ENCODE data around the gene C19orf25.
"Not testable (repeated sequence)": the region's sequence is repeated elsewhere in the genome, so short reads cannot be mapped to it uniquely, and the experiment has no call there.

The C19orf25 gene

DNA sequence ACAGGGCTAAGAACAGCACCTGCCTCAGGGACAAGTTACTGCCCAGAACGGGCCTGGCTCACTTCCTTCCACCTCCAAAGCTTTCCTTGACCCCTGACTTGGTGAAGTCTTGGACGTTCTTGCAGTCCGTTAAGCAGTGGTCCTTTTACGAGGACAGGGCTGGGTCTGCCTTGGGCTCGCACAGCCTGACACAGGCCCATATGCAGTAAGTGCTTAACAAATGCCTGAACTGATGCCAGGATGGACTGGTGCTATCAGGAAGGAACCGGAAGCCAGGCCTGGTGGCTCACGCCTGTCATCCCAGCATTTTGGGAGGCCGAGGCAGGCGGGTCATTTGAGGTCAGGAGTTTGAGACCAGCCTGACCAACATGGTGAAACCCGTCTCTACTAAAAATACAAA is 43.0 kb upstream of the C19orf25 start:
- H3K36me3 ChIP-seq (ENCODE audit: control insufficient read depth, insufficient read depth, low read length) = no peaks in the 10 kb centered on the region
- H3K4me1 ChIP-seq (ENCODE audit: control insufficient read depth, insufficient read depth, low read length, poor library complexity, severe bottlenecking) = no peaks in the 10 kb centered on the region
- H3K9me3 ChIP-seq (ENCODE audit: control insufficient read depth, low read length) = no peaks in the 10 kb centered on the region
- DNase-seq = no peak
- no peak overlapping the region for H3K27ac ChIP-seq (ENCODE audit: insufficient read depth, low read length, poor library complexity, severe bottlenecking)
- H3K4me3 ChIP-seq (ENCODE audit: insufficient read depth, low read depth, low read length, poor library complexity, severe bottlenecking) = no peak overlapping the region
- peaks cover 18% of the 10 kb centered on the region for H3K27me3 ChIP-seq (replicated peaks; ENCODE audit: control insufficient read depth, insufficient read depth, low read length, poor library complexity, severe bottlenecking)

DNA sequence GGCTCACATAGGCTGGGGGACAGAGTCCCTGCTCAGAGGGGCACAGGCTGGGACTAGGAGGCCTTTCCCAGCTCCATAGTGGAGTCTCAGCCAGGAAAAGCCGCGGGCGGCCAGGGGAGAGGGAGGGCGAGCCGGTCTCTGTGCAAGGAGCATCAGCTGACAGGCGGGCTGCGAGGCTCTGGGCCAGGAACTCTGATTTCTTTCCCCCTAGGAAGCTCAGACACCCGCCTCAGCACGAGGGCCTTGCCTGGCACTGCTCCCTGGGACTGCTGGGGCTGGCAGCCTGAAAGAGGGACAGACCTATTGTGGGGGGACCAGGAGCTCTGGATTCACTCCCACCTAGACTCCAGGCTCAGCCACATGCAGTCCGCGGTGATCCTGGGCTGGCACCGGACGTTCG is 42.6 kb upstream of the C19orf25 start:
- no peak overlapping the region for H3K27ac ChIP-seq (ENCODE audit: insufficient read depth, low read length, poor library complexity, severe bottlenecking)
- DNase-seq = no peak
- no peaks in the 10 kb centered on the region for H3K4me1 ChIP-seq (ENCODE audit: control insufficient read depth, insufficient read depth, low read length, poor library complexity, severe bottlenecking)
- no peaks in the 10 kb centered on the region for H3K9me3 ChIP-seq (ENCODE audit: control insufficient read depth, low read length)
- H3K27me3 ChIP-seq (replicated peaks; ENCODE audit: control insufficient read depth, insufficient read depth, low read length, poor library complexity, severe bottlenecking) = peaks cover 18% of the 10 kb centered on the region
- H3K36me3 ChIP-seq (ENCODE audit: control insufficient read depth, insufficient read depth, low read length) = no peaks in the 10 kb centered on the region
- H3K4me3 ChIP-seq (ENCODE audit: insufficient read depth, low read depth, low read length, poor library complexity, severe bottlenecking) = no peak overlapping the region

DNA sequence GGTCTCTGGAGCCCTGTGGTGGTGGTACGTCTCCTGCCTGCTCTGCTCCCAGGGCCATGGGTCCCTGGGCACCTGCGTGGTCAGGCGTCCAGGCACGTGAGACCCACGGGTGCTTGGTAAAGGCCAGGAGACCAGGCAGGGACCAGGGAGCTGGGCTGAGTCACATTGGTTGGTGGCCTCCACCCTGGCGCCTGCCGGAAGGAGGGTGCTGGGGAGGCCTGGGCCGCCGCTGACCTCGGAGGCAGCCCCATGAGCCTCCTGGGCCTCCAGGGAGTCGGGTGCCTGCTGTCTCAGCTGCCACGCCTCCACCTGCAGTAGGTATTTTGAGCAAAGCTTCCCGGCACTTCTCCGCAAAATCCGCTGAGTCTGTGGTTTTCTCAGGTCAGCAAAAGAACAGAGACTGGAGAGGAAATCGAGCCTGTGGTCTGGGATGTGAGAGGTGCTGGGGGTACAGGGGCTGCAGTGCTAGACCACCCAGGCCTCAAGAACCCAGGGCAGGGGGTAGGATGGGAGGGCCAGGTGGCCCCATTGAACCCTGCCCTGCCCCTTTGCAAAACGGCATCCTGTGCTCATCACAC is 41.3 kb upstream of the C19orf25 start:
- Histone ChIP-seq H3K27ac (ENCODE audit: insufficient read depth, low read length, poor library complexity, severe bottlenecking) (no peak overlapping the region), H3K4me1 (ENCODE audit: control insufficient read depth, insufficient read depth, low read length, poor library complexity, severe bottlenecking) (no peaks in the 10 kb centered on the region), H3K9me3 (ENCODE audit: control insufficient read depth, low read length) (no peaks in the 10 kb centered on the region), H3K4me3 (ENCODE audit: insufficient read depth, low read depth, low read length, poor library complexity, severe bottlenecking) (no peak overlapping the region), H3K36me3 (ENCODE audit: control insufficient read depth, insufficient read depth, low read length) (no peaks in the 10 kb centered on the region), H3K27me3 (replicated peaks; ENCODE audit: control insufficient read depth, insufficient read depth, low read length, poor library complexity, severe bottlenecking) (peaks cover 8% of the 10 kb centered on the region)
- no peak for DNase-seq

DNA sequence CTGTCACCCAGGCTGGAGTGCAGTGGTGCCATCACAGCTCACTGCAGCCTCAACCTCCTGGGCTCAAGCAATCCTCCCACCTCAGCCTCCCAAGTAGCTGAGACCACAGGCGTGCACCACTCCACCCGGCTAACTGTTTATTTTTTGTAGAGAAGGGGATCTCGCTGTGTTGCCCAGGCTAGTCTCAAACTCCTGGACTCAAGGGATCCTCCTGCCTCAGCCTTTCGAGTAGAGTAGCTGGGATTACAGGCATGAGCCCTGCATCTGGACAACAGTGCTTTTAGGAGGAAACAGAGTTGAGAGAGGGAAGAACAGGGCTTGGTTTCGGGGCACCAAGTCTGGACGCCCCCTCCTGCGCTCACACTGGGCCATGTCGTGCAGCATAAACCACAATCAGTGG is 40.8 kb upstream of the C19orf25 start:
- H3K27me3 ChIP-seq (replicated peaks; ENCODE audit: control insufficient read depth, insufficient read depth, low read length, poor library complexity, severe bottlenecking); H3K4me1 ChIP-seq (ENCODE audit: control insufficient read depth, insufficient read depth, low read length, poor library complexity, severe bottlenecking); H3K9me3 ChIP-seq (ENCODE audit: control insufficient read depth, low read length); H3K4me3 ChIP-seq (ENCODE audit: insufficient read depth, low read depth, low read length, poor library complexity, severe bottlenecking); H3K36me3 ChIP-seq (ENCODE audit: control insufficient read depth, insufficient read depth, low read length); DNase-seq; H3K27ac ChIP-seq (ENCODE audit: insufficient read depth, low read length, poor library complexity, severe bottlenecking): not testable (repeated sequence)

DNA sequence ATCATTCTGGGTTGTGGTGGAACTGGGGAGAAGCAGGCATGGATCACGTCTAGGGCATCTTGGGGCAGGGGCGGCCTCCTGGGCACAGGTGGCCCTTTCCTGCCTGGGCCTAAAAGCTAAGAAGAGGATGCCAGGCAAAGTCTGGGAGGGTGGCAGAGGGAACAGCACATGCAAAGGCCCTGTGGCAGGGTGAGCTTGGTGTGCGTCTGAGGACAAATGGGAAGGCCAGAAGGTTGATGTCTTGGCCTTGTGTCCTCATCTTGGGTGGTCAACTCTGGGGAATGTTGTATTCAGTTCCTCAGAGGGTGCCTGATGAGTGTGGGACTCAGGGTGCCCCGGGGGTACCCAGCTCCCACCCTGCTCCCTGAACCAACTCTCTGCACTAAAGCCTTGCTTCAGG is 39.5 kb upstream of the C19orf25 start:
- Histone ChIP-seq H3K4me3 (ENCODE audit: insufficient read depth, low read depth, low read length, poor library complexity, severe bottlenecking) (no peak overlapping the region), H3K9me3 (ENCODE audit: control insufficient read depth, low read length) (no peaks in the 10 kb centered on the region)

DNA sequence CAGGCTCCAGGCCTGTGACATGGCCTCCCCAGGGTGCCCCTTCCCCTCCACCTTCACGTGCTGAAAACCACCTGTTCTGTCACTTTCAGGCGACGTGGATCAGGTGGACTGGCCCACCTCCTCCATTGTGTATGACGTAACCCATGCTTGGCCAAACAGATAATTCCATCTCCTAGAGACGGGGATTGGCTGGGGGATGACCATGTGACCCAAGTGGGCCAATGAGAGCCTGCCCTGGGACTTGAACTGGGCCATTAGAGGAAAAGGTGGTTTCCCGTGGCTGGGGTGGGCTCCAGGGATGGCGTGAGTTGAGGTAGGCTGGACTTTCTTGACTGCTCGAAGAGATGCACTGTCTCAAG is 37.4 kb upstream of the C19orf25 start:
- no peaks in the 10 kb centered on the region for H3K36me3 ChIP-seq (ENCODE audit: control insufficient read depth, insufficient read depth, low read length)
- H3K4me3 ChIP-seq (ENCODE audit: insufficient read depth, low read depth, low read length, poor library complexity, severe bottlenecking) = no peak overlapping the region
- H3K27me3 ChIP-seq (replicated peaks; ENCODE audit: control insufficient read depth, insufficient read depth, low read length, poor library complexity, severe bottlenecking) = no peaks in the 10 kb centered on the region
- H3K9me3 ChIP-seq (ENCODE audit: control insufficient read depth, low read length) = no peaks in the 10 kb centered on the region
- DNase-seq = no peak
- no peak overlapping the region for H3K27ac ChIP-seq (ENCODE audit: insufficient read depth, low read length, poor library complexity, severe bottlenecking)
- H3K4me1 ChIP-seq (ENCODE audit: control insufficient read depth, insufficient read depth, low read length, poor library complexity, severe bottlenecking) = peaks cover 8% of the 10 kb centered on the region

More for the DNA sequence above, 39.5 kb upstream of the C19orf25 start:
- no peak for DNase-seq
- H3K36me3 ChIP-seq (ENCODE audit: control insufficient read depth, insufficient read depth, low read length) = no peaks in the 10 kb centered on the region
- no peaks in the 10 kb centered on the region for H3K27me3 ChIP-seq (replicated peaks; ENCODE audit: control insufficient read depth, insufficient read depth, low read length, poor library complexity, severe bottlenecking)
- peaks cover 4% of the 10 kb centered on the region for H3K4me1 ChIP-seq (ENCODE audit: control insufficient read depth, insufficient read depth, low read length, poor library complexity, severe bottlenecking)
- H3K27ac ChIP-seq (ENCODE audit: insufficient read depth, low read length, poor library complexity, severe bottlenecking) = no peak overlapping the region

DNA sequence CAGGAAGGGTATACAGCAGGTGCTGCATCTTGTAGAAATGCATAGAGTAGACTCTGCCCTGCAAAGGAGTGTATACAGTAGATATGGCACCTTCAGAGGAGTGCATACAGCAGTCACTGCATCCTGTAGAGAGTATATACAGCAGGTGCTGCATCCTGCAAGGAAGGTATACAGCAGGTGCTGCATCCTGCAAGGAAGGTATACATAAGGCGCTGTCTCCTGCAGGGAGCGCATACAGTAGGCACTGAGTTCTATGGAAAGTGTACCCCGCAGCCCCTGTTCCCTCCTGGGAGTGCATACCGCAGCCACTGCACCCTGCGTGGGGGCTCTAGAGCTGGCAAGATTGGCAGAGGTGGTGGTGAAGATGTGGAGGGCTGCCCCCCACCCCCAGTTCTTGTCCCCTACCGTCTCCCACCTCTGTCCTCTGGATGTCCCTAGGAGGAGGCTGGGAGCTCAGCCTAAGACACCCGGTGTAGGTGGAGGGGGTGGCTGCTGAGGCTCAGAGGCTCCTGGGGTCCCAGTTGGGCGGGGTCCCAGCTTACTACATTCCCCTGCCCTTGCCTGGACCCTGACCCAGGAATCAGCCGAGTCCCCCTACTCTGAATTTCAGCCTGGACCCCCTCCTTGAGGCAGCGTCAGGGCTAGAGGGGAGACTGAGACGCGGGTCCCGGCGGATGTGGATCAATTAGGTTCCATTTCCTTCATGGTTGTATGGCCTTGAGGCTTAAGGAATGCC is 36.1 kb upstream of the C19orf25 start:
- no peak overlapping the region for H3K4me3 ChIP-seq (ENCODE audit: insufficient read depth, low read depth, low read length, poor library complexity, severe bottlenecking)
- H3K4me1 ChIP-seq (ENCODE audit: control insufficient read depth, insufficient read depth, low read length, poor library complexity, severe bottlenecking) = peaks cover 8% of the 10 kb centered on the region
- H3K36me3 ChIP-seq (ENCODE audit: control insufficient read depth, insufficient read depth, low read length) = no peaks in the 10 kb centered on the region
- no peaks in the 10 kb centered on the region for H3K27me3 ChIP-seq (replicated peaks; ENCODE audit: control insufficient read depth, insufficient read depth, low read length, poor library complexity, severe bottlenecking)
- no peak for DNase-seq
- H3K27ac ChIP-seq (ENCODE audit: insufficient read depth, low read length, poor library complexity, severe bottlenecking) = no peak overlapping the region
- no peaks in the 10 kb centered on the region for H3K9me3 ChIP-seq (ENCODE audit: control insufficient read depth, low read length)

DNA sequence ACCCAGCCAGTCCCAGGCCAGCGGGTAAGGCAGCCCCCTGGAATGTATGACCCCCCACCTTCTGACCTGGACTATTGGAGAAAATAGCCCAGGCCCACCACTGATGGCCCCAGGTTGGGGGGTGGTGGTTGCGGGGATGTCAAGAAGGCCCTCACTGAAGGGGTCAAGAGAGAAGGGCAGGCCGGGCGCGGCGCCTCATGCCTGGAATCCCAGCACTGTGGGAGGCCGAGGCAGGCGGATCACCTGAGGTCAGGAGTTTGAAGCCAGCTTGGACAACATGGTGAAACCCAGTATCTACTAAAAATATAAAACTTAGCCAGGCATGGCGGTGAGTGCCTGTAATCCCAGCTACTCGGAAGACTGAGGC is 35.3 kb upstream of the C19orf25 start:
- DNase-seq = no peak
- no peaks in the 10 kb centered on the region for H3K36me3 ChIP-seq (ENCODE audit: control insufficient read depth, insufficient read depth, low read length)
- H3K27me3 ChIP-seq (replicated peaks; ENCODE audit: control insufficient read depth, insufficient read depth, low read length, poor library complexity, severe bottlenecking) = no peaks in the 10 kb centered on the region
- H3K4me1 ChIP-seq (ENCODE audit: control insufficient read depth, insufficient read depth, low read length, poor library complexity, severe bottlenecking) = peaks cover 8% of the 10 kb centered on the region
- H3K27ac ChIP-seq (ENCODE audit: insufficient read depth, low read length, poor library complexity, severe bottlenecking) = no peak overlapping the region
- H3K4me3 ChIP-seq (ENCODE audit: insufficient read depth, low read depth, low read length, poor library complexity, severe bottlenecking) = no peak overlapping the region
- H3K9me3 ChIP-seq (ENCODE audit: control insufficient read depth, low read length) = no peaks in the 10 kb centered on the region

DNA sequence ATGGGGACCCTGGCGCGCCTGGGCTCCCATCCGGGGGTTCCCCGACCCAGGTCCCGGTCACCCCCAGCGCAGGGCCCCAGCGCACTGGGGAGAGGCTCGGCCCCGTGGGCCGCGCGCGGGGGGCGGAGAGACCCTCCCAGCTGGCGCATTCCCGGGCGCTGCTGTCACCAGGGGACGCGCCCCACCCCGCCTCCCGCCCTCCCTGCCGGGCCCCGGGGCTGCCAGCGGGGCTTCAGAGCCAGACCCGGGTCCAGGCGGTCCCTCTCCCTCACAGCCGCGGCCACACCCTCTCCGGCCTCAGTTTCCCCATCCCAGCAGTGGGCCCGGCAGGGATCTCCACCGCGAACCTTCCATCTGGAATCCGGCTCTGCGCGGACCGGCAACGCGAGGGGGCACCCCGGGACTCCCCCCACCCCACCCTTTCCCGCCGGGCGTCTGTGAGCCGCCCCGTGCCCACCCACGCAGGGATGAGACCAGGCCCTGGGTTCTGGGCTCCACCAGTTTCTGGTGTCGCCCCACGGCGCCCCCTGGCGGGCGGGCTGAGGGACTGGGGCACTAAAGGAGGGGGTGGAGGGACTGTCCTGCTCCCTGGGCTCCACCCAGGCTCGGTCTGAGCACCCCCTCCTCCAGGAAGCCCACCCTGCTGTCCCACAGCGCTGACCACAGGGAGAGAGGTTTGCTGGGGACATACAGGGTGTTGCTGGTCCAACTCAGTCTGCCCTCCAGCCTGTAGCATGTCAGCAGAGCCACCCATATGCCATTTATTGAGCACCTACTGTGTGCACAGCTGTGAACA is 34.7 kb upstream of the C19orf25 start:
- Histone ChIP-seq H3K4me3 (ENCODE audit: insufficient read depth, low read depth, low read length, poor library complexity, severe bottlenecking) (peak overlapping the region; percentile 54), H3K27ac (ENCODE audit: insufficient read depth, low read length, poor library complexity, severe bottlenecking) (no peak overlapping the region), H3K27me3 (replicated peaks; ENCODE audit: control insufficient read depth, insufficient read depth, low read length, poor library complexity, severe bottlenecking) (no peaks in the 10 kb centered on the region)

More for the DNA sequence above, 34.7 kb upstream of the C19orf25 start:
- no peaks in the 10 kb centered on the region for H3K36me3 ChIP-seq (ENCODE audit: control insufficient read depth, insufficient read depth, low read length)
- DNase-seq = peak; percentile 36 to 52 (median 43)
- H3K9me3 ChIP-seq (ENCODE audit: control insufficient read depth, low read length) = no peaks in the 10 kb centered on the region
- H3K4me1 ChIP-seq (ENCODE audit: control insufficient read depth, insufficient read depth, low read length, poor library complexity, severe bottlenecking) = peaks cover 8% of the 10 kb centered on the region
